Hippocampal formation (tissue), 2 donors: ENCODE measurements around the gene GPC6.

Experiments used
- DNase-seq, 2 donors: peaks; one replicate each; lab custom pipeline; 2025; lab: John Stamatoyannopoulos, UW

Gene GPC6

DNA sequence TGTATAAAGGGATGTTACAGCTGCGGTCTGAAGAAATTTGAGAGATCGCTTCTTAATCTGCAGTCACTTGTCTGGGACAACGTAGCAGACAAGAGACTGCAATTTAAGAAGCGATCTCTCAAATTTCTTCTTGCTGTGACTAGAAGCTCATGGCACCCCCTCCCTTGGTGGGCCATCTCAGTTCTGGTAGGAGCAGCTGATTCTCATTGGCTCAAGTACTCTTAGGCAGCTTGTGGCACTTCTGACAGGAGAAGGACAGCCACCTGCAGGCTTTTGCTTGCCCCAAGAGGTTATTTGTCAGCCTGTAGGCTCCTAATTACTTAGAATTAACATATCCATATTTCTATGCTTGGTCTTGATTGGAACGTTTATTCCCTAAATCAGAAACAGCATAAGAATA, 749.9 kb downstream of the GPC6 start:
- no peak for DNase-seq

DNA sequence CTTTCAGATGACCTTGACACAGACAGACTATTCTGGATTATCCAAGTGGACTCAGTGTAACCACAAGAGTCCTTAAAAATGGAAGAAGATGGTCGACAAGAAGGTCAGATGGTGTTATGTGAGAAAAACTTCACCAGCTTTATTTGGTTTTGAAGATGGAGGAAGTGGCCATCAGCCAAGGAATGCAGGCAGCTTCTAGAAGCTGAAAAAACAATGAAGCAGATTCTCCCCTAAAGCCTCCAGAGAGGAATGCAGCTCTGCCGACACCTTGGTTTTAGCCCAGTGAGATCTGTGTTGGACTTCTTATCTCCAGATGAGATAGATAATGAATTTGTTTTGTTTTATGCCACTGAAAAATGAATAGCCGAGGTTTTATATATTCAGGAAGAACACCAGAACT, 751.4 kb downstream of the GPC6 start:
- DNase-seq, result no peak

DNA sequence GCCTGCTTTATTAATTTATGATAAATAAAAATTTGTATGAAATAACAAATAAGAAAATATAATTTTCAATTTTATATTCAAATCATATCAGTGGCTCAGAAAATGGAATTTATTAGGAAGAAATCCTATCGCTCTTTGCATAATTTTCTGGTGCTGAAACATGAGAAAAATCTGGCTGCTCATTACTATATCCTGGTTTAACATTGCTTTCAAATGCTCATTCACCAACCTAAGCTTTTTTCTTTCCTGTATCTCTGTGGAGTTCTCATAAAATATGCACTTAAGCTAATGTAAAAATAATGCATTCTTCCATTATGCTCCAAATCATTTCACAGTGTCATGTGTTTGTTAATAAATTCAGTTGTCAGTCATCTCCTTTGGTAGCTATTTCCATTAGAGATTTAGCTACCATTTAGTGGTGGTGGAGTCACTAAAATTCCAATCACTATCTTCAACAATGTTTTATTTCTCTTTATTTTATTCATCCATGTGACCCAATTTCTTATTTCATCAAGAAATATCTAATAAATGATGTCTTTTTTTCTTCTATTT, 754.9 kb downstream of the GPC6 start:
- DNase-seq, result no peak

DNA sequence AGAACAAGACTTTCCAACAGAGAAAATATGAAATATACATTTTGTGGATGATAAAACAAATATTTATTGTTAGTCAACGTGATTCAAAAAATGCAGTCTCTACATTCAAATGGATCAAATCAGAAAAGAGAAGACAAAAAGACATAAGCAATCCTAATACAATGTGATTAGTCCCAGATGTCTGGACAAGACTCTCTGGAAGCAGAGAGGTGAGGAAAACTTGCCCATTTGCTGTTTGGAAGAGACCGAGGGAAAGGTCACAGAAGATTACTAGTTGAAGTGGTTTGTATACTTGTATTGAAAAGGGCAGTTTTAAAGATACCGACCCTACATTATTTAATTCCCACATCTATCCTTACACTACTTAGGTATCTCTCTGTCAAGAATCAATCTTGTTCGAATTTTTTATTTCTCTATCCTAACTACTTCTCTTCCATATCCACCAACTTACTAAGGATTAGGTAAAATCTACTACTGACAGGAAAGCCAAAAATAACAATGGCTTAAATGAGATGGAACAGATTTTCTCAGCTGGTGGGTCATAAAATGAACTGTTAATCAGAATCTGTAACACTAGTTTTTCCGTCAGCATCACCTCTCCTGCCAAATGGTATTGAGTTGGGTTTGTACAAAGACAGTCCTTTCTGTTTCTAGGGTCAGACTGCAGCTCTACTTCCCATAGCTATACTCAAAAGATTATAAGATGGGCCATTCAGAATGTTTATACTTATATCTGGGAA, 755.7 kb downstream of the GPC6 start:
- no peak for DNase-seq

DNA sequence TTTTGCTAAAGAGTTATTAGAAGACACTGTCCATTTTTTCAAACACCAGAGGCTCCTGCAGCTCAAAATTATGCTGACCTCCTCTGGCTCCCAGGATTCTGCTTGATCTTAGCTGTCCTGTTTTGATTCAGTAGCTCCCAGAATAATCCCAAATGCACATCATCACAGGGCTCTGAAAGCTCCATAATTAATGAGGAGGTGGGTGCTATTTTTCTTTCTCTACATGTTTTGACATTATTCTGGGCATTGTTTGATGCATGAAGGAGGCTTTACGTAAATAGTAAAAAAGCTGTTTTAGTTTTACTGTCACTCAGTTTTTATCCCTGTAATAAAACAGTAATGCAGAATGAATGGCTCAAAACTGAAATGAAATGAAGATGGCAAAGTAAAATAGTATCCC, 757.4 kb downstream of the GPC6 start:
- DNase-seq, result no peak

DNA sequence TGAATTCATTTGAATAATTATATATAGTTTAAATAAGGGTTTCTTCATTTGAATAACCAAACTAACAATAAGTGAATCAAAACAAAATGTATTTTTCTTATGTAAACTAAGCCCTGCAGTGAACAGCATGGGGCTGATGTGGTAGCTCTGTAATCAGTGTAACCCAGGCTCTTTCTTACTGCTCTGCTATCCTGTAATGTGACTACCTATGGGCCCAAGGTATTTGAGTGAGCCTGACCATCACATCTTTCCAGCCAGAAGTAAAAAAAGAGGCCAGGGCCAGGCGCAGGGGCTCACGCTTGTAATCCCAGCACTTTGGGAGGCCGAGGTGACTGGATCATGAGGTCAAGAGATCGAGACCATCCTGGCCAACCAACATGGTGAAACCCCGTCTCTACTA, 758.3 kb downstream of the GPC6 start:
- no peak for DNase-seq

DNA sequence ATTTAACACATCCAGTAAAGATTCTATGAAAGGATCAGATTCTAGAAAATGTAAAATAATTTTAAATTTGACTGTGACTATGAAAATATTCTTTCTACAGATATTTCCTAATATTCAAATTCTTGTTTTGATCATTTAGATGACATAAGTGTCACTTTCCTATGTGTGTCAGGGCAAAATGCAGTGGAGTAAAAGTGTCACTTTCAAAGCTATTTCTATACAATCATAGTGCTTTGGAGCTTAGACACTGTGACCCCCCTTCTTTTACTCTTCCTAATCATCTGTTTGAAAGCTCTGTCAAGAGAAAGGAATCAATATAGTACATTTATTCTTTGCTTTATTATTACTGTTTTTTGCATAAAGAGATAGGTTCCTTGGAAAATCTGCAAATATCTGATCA, 760.9 kb downstream of the GPC6 start:
- no peak for DNase-seq

DNA sequence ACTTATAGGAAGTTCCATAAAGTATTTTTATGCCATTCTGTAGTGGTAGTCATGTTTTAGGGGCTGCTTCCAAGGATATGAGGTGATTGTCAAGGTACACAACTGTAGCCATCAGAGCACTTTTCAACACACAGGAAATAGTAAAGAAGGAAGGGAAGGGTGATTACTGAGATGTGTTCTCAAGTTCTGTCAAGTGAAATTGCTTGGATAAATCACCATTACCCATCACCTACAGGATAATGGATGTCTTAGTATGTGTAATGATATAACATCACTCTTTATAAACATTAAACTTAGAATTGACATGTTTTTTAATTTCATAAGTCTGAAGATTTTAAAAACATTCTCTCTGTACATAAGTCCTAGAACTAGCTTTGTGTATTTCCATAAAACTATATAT, 765.0 kb downstream of the GPC6 start:
- no peak for DNase-seq

DNA sequence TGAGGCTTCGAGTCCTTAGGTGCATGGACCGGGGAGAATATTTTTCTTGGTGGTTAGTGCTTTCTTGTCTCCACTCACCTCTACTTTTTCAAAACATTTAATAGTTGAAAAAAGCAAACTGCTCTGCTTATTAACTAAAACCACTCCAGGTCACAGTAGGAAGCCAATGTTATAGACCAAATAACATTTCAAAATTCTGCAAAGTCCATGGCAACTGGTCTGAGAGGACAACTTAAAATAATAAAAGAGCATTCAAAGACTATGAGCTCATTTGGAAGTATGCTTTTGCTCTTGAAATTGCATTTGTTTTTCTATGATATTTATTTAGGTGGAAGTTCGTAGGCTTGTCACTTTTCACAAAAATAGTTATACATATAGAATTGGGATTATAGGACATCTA, 769.9 kb downstream of the GPC6 start:
- DNase-seq, result no peak

DNA sequence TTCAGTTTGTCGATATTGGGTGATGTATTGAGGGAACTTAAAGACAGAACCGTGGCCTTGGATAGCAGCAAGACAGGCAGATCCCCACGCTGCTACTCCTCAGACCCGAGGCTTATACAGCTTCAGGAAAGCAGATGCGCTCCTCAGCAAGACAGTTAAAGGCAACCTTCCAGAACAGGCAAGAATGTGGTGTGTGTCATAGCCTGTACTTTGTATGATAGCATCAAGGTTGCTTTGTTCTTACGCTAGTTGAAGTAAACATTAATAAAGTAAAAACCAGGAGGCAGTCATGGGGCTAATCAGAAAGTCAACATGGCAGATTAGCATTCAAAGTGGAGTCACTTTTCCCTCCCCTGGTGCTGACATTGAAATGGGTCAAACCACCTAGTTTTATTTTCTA, 779.7 kb downstream of the GPC6 start:
- no peak for DNase-seq

DNA sequence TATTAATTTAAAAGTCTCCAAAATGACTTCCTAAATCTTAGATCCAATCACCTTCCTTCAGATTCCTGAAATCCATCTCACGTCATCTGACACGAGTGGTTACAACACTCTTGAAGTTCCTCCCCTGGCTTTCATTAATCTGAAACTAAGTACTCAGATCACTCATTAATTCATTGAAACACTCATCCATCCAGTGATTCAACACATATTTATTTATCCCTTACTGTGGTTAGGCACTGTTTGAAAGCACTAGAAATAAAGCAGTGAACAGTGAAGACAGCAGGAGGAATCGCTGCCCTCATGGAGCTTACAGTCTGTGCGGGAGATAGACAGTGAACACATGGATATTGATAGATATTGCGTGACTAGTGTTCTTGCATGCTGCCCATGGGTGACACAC, 780.5 kb downstream of the GPC6 start:
- DNase-seq, result no peak

DNA sequence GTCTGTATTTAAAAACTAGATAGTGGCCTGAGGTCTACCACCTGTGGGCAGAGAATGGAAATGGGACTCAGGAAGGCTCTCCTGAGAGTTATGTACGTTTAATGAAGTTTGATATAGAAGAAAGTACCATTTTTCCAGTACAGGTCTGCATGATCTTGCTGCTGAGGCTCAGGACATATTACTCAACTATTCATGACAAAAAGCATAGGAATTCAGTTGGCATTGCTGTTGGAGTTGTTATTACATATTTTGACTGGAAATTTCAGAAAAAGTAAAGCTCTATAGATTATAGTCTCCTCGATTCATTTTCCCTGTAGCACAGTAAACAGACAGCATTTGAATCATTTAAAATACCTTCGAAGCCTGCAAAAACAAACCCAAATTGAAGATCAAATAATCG, 783.1 kb downstream of the GPC6 start:
- DNase-seq, result no peak

DNA sequence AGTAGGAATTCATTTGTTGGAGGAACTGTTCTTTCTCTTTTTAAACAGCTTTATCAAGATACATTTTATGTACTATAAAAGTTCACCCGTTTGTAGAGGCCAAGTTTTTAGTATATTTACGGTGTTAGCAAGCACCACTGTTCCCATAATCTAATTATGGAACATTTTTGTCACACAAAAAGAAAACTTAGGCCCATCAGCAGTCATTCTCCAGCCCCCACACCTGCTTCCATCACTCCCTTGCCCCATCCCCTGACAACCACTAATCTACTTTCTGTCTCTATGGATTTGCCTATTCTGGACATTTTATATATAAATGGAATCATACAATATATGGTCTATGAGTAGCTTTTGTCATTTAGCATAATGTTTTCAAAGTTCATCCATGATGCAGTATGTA, 787.9 kb downstream of the GPC6 start:
- DNase-seq, result no peak

DNA sequence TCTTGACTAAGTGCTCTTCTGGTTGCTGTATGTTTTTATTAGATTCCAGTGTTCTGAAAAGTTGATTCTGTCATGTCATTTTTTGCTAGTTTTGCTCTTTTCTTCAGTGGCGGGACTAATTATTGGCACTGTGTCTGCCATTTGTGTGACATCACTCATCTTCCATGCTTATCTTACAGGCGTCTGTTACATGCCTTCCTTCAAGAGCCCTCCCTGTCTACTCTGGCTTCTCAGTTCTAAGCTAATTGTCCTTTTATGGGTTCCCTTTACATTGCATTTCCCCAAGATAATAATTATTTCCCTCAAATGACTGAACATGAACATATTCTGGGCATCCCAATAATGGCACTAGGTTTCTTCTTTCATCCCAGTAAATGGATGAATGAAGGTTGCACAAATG, 793.8 kb downstream of the GPC6 start:
- DNase-seq, result no peak

DNA sequence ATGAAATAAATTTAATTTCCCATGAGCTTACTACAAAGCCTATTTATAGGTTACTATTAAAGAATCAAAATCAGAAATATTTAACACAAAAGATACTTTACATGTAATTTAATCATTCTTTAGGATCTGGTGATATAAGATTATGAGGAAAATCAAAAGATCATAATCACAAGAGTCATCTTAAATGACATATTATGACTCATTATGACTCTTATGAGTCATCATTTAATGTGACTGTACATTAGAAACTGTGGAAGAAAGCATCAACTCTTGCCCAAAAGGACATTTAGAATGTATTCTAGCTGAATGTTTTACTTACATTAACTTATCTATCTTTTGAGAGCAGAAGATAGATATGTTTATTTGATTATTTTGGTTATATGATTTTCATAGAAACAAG, 794.2 kb downstream of the GPC6 start:
- no peak for DNase-seq

DNA sequence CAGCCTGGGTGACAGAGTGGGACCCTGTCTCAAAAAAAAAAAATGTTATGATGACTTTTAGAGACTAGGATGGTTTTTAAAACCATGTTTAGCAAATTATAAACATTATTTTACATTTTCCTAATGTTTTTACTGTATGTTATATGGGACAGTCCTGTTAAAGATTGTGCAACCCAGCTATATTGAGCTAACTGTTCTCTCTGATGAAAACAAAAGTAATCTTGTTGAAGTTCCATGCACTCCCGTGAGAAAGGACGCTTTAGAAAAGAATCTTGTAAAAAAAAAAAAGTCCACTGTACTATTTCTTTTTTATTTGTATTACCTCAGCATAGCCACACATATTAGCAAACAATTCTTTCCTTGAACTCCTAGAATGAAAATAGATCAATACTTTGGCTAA, 801.6 kb downstream of the GPC6 start:
- no peak for DNase-seq

DNA sequence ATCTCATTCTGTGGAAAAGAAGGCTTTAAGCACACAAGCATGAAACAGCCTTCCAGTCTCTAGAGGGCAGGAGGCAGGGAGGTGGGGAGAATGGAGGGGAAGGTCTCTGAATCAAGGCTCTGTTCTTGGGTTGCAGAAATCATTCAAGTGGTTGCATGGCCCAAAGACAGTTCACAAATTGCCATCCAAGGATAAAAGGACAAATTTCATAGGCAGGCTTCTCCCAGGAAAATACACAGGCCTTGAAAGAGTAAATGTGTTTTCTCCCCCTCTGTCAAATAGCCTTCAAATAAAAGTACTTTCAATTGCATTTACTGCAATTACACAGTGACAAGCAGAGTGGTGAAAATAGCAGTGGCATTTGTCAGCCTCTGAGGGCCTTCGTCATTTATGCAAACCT, 802.0 kb downstream of the GPC6 start:
- DNase-seq, result no peak

DNA sequence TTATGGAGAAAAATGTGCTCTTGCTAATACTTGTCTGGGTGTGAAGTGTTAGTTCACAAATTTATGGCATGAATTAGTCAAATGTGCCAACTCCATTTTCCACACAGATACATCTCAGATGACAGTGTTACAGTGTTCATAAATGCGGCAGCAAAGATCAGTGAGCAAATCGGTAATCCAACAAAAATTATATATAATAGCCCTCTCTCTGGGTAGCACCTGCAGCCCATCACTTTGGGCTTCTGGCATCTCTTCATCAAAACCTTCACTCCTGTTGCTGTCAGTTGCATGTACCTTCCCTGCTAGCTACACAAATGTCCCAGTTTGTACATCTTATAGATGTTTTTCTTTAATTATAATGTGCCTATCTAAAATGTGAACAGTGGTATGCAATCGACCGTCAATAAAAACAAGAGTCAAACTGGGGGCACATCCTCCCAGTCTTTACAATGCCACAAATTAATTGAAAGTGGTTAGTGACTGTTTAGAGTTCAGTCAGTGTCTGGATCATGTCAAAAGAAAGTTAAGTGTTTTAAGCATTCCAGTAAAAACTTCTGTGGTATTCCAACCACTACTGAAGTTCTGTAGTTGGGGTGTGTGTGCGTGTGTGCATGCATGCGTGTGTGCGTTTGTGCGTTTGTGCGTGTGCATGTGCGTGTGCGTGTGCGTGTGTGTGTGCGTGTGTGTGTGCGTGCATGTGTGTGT, 804.0 kb downstream of the GPC6 start:
- DNase-seq, result no peak

DNA sequence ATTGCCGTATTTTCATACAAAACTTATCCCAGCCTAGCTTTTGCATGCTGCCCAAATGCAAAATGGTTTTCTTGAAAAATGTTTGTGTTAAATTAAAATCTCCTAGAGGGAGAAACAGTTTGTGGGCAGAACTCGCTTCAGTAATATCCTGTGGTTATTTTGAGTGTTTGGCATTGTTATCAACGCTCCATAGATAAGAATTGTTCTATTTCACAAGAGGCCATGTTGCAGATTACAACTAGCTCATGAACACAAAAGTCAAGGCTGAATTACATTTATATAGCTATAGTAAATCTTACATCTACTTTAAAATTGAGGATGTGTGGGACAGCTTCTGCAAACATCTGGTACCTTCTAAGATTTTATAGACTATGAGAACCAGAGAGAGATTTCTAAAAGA, 805.0 kb downstream of the GPC6 start:
- no peak for DNase-seq

DNA sequence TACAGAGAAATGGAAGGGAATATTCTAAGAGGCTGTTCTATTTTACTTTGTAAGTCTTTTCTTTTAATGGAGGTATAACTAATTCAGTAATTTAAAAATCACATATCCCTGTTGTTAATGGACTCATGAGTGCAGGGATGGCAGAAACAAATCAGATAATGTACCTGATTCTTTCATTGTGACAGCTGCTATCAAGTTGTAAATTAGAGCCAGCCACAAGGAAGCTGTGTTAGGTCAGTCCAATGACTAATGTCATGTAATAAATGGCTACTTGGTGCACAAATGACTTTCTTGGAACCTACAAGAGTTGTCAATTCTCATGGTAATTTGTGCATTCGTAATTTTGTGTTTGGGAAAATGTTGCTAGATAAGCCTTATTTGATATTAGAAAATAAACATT, 806.5 kb downstream of the GPC6 start:
- DNase-seq, result no peak

DNA sequence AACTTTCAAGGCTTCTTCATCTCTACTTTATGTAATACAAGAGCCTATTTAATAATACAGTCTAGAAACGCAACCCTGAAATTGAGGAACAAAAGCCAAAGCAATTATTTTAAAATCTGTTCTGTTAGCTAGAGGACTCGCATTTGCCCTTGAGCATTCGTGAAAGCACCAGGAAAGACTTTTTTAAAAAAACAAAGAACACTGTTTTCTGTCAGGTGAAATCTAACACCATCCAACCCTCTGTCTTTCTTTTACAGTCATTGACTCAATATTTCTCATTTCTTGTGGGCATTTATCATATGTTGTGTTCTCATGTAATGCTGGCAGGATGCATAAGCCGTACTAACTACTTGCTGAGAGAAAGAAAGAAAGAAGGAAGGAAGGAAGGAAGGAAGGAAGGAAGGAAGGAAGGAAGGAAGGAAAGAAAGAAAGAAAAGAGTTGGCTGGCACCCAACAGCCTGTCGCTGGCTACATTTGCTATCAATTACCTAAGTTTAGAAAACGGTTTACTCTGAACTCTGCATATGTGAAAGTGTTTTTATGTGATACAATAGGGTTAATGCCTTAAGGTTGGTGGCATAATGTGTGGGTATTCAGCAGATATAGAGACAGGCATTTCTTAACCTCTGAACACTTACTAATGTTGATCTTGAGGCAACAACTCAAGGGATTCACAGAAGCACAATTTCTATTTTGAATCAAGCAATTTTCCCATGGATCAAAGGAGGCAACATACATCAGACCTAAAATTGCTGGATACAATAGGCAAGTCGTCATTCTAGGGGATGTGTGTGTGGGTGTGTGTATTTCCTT, 807.4 kb downstream of the GPC6 start:
- DNase-seq, result no peak

DNA sequence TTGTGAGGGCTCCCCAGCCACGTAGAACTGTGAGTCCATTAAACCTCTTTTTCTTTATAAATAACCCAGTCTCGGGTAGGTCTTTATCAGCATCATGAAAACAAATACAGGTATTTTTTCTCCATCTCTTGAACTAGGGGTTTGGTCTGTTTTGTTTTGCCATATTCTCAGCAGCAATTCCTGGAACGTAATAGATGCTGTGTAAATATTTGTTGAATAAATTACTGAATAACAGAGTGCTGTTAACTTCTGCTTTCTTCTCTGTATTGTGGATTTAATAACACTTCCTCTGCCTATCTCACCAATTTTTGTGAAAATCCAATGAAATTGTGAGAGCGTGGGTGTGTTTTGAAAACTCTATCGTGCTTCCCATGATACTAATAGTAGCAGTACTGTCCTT, 823.4 kb downstream of the GPC6 start:
- DNase-seq, result no peak

DNA sequence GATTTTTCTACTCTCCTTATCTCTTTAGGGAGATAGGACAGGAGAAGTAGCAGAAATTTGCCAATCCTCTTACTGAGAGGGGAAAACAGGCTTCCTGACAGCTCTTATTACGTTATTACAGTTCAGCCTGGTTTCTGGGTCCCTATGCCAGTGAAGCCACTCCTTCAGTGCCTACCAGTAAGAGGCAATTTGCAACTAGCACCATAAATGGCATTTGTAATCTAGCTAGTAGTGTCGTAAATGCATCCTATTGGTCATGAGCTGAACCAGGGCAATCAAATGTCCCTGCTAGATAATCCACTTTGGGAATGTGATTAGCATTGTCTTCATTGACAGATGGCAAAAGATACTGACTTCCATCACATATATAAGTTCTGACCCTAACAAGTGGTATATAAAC, 824.1 kb downstream of the GPC6 start:
- no peak for DNase-seq
